SK-N-SH (cell line): ENCODE measurements around the gene PDGFRB. TPM values are rescaled to one million over a fixed set of nuclear protein-coding genes. Genes with fewer than 3 reads are reported as not detected.

Experiments used
- CTCF ChIA-PET: fragments of 300-600, 350-600 bp; formaldehyde crosslinking; extraction: SDS; loops from one replicate; lab custom pipeline; 2021; lab: Yijun Ruan, JAX
- POLR2A ChIA-PET: fragments of 350-600 bp; sonication (Branson Sonifier 250); formaldehyde crosslinking; extraction: SDS; loops from one replicate; lab custom pipeline; 2020; ENCODE audit warnings: antibody characterized with exemption, inconsistent platforms; lab: Yijun Ruan, JAX
- DNase-seq: peaks from one replicate; pipeline ENCODE4 v3.0.0; 2012
- H2AFZ ChIP-seq: fragments of 200-600 bp; sonication (generic); 2 replicates; pipeline ENCODE4 v1.8.1; 2016; ENCODE audit warnings: antibody characterized with exemption, mild to moderate bottlenecking, low read depth
- H3F3A ChIP-seq: fragments of 200-600 bp; sonication (generic); replicated peaks from 2 replicates; pipeline ENCODE3; 2016; ENCODE audit warnings: antibody characterized with exemption, mild to moderate bottlenecking; ENCODE audit not compliant: insufficient read depth
- H3K27ac ChIP-seq, 2 experiments: fragments of 200-500 bp in 1 of 2; fragments of 200-600 bp in 1 of 2; sonication (Bioruptor generic) in 1 of 2; sonication (generic), shearing (Covaris generic) in 1 of 2; 2 replicates each; pipeline versions ENCODE4 v1.5.1 to v1.6.1; 2014 to 2016; ENCODE audit warnings: low read depth in 2 of 2, inconsistent platforms in 1 of 2, low read length in 1 of 2, mild to moderate bottlenecking in 1 of 2, mixed read lengths in 1 of 2
- H3K27me3 ChIP-seq: fragments of 200-600 bp; sonication (generic), shearing (Covaris generic); 2 replicates; pipeline ENCODE4 v1.6.1; 2016; ENCODE audit warnings: mixed run types; ENCODE audit not compliant: insufficient read depth
- H3K36me3 ChIP-seq, 2 experiments: fragments of 200-500 bp in 1 of 2; fragments of 200-600 bp in 1 of 2; sonication (Bioruptor generic) in 1 of 2; sonication (generic) in 1 of 2; replicated peaks in 1 of 2; 2 replicates each; pipeline versions ENCODE3 to v1.5.1; 2014 to 2016; ENCODE audit warnings: low read length in 1 of 2, mild to moderate bottlenecking in 1 of 2; ENCODE audit not compliant: insufficient read depth in 2 of 2, control insufficient read depth in 1 of 2
- H3K4me1 ChIP-seq, 2 experiments: fragments of 200-500 bp in 1 of 2; fragments of 200-600 bp in 1 of 2; sonication (Bioruptor generic) in 1 of 2; sonication (generic), shearing (Covaris generic) in 1 of 2; 2 replicates each; pipeline versions ENCODE4 v1.5.1 to v1.6.1; 2014 to 2016; ENCODE audit warnings: low read depth in 1 of 2, low read length in 1 of 2, mixed run types in 1 of 2; ENCODE audit not compliant: insufficient read depth in 2 of 2, control insufficient read depth in 1 of 2
- H3K4me2 ChIP-seq: fragments of 200-600 bp; sonication (generic), shearing (Covaris generic); 2 replicates; pipeline ENCODE4 v1.6.1; 2017; ENCODE audit warnings: mixed run types
- H3K4me3 ChIP-seq, 2 experiments: fragments of 200-500 bp in 1 of 2; fragments of 200-600 bp in 1 of 2; sonication (Bioruptor generic) in 1 of 2; sonication (generic), shearing (Covaris generic) in 1 of 2; 2 replicates each; pipeline versions ENCODE4 v1.5.1 to v1.8.1; 2014 to 2016; ENCODE audit warnings: low read depth in 2 of 2, inconsistent platforms in 1 of 2, low read length in 1 of 2, mild to moderate bottlenecking in 1 of 2, mixed read lengths in 1 of 2, moderate library complexity in 1 of 2
- H3K79me2 ChIP-seq: fragments of 200-600 bp; sonication (generic); 2 replicates; pipeline ENCODE4 v1.8.1; 2017; ENCODE audit warnings: mild to moderate bottlenecking; ENCODE audit not compliant: insufficient read depth
- H3K9ac ChIP-seq: fragments of 200-600 bp; sonication (generic); 2 replicates; pipeline ENCODE4 v1.6.1; 2017; ENCODE audit warnings: mixed run types
- H3K9me2 ChIP-seq: fragments of 200-600 bp; sonication (generic); 2 replicates; pipeline ENCODE4 v1.6.1; 2017; ENCODE audit warnings: mixed run types
- H3K9me3 ChIP-seq: fragments of 200-600 bp; sonication (generic); 2 replicates; pipeline ENCODE4 v1.6.1; 2017; ENCODE audit warnings: mixed run types, mild to moderate bottlenecking, moderate library complexity
- H4K20me1 ChIP-seq: fragments of 200-600 bp; sonication (generic); 2 replicates; pipeline ENCODE4 v1.6.1; 2017; ENCODE audit warnings: mild to moderate bottlenecking, mixed run types; ENCODE audit not compliant: insufficient read depth
- EZH2phosphoT487 ChIP-seq: fragments of 200-600 bp; sonication (generic); IDR thresholded peaks from 2 replicates; pipeline ENCODE4 v1.6.1; 2017; ENCODE audit warnings: low read depth, mixed run types, mild to moderate bottlenecking, antibody characterized with exemption, moderate library complexity, borderline replicate concordance
- GATA2 ChIP-seq: sonication (generic); formaldehyde crosslinking; IDR thresholded peaks from 2 replicates; pipeline ENCODE4 v1.5.0; 2020; ENCODE audit warnings: mild to moderate bottlenecking, missing genetic modification reagents
- MEF2A ChIP-seq: IDR thresholded peaks from 2 replicates; pipeline ENCODE4 v1.4.0; 2012; ENCODE audit warnings: low read depth, borderline replicate concordance
- MXI1 ChIP-seq: IDR thresholded peaks from 2 replicates; pipeline ENCODE4 v1.6.1; 2012; ENCODE audit warnings: mild to moderate bottlenecking, low read depth, low read length, improper control_type of control experiment
- POLR2AphosphoS5 ChIP-seq: IDR thresholded peaks from 2 replicates; pipeline ENCODE4 v1.6.1; 2012; ENCODE audit warnings: low read depth, low read length
- RAD21 ChIP-seq: IDR thresholded peaks from 2 replicates; pipeline ENCODE4 v1.6.1; 2012; ENCODE audit warnings: mild to moderate bottlenecking, low read length
- RFX5 ChIP-seq: IDR thresholded peaks from 2 replicates; pipeline ENCODE4 v1.6.1; 2012; ENCODE audit warnings: mild to moderate bottlenecking, improper control_type of control experiment, low read length
- SIN3A ChIP-seq: IDR thresholded peaks from 2 replicates; pipeline ENCODE4 v1.6.1; 2012; ENCODE audit warnings: low read depth, mild to moderate bottlenecking, low read length, moderate library complexity, borderline replicate concordance
- SMC3 ChIP-seq: IDR thresholded peaks from 2 replicates; pipeline ENCODE4 v1.6.1; 2012; ENCODE audit warnings: low read depth, low read length, improper control_type of control experiment
- TAF1 ChIP-seq: IDR thresholded peaks from 2 replicates; pipeline ENCODE4 v1.6.1; 2012; ENCODE audit warnings: low read depth, mild to moderate bottlenecking, low read length, moderate library complexity, borderline replicate concordance
- TEAD4 ChIP-seq: IDR thresholded peaks from 2 replicates; pipeline ENCODE4 v1.4.0; 2012; ENCODE audit warnings: mild to moderate bottlenecking, borderline replicate concordance; ENCODE audit not compliant: insufficient read depth
- USF1 ChIP-seq: IDR thresholded peaks from 2 replicates; pipeline ENCODE4 v1.4.0; 2012; ENCODE audit warnings: low read depth, borderline replicate concordance
- WGBS: methylation state at CpG from one replicate; pipeline ENCODE4 v1.1.6; 2017; ENCODE audit warnings: low lambda C conversion rate; 5-methylcytosine and 5-hydroxymethylcytosine counted together
- polyA plus RNA-seq, 3 experiments: library from polyadenylated mRNA; depleted of rRNA; stranded (reverse); fragments of >200 nt; gene quantifications; 2 replicates each; pipeline ENCODE4 v1.2.3, GENCODE V29; 2012
- TF ChIP-seq, protein P1 (sequence below): fragments of 200-600 bp; sonication (generic); IDR thresholded peaks from 2 replicates; pipeline ENCODE4 v1.6.1; 2017; ENCODE audit warnings: antibody characterized with exemption, mild to moderate bottlenecking, moderate library complexity
- TF ChIP-seq, protein P2 (sequence below): IDR thresholded peaks from 2 replicates; pipeline ENCODE4; 2012

PDGFRB gene
- polyA plus RNA-seq, 1 of the 3 experiments (the other 2 are of a cell fraction), result 32.1 TPM

- Histone ChIP-seq H3K27me3 (no peaks in the 10 kb centered on the region), H3K4me1 (no peaks in the 10 kb centered on the region; a peak in 1 of 4 replicates), H3K4me2 (no peak overlapping the region), H4K20me1 (no peaks in the 10 kb centered on the region), H3K9me2 (no peaks in the 10 kb centered on the region), H3K9me3 (no peaks in the 10 kb centered on the region), H3K9ac (no peak overlapping the region), H3K79me2 (no peaks in the 10 kb centered on the region), H3K27ac (no peak overlapping the region), H3K36me3 (no peaks in the 10 kb centered on the region), H2AFZ (no peak overlapping the region), H3K4me3 (no peak overlapping the region), H3F3A (no peaks in the 10 kb centered on the region)
- POLR2A ChIA-PET, result no interaction called here
- DNase-seq, result no peak
- TF ChIP-seq POLR2AphosphoS5 (no peak), EZH2phosphoT487 (no peak), TAF1 (no peak), TEAD4 (no peak), MXI1 (no peak)
- WGBS, result 73% methylated on average over 7 of the region's 8 CpGs
- CTCF ChIA-PET, result interaction anchor here (0.6 to 10.7 kb wide), 9 partner anchors 7 to 266 kb away, joined by 3 to 90 read pairs (median 5); partner anchors contain the start of gene CDX1
Observed at GRCh38 chr5:150176745-150177477, 21.3 kb upstream of the PDGFRB start.

GRCh38 chr5:150175536-150175935 lies 19.9 kb upstream of the PDGFRB start:
- H3K27me3 ChIP-seq, result no peaks in the 10 kb centered on the region
- H3K9ac ChIP-seq, result no peak overlapping the region
- H2AFZ ChIP-seq, result no peak overlapping the region
- H3F3A ChIP-seq, result no peaks in the 10 kb centered on the region
- H3K4me2 ChIP-seq, result no peak overlapping the region
- no peaks in the 10 kb centered on the region for H3K9me3 ChIP-seq
- CTCF ChIA-PET, result interaction anchor here (0.6 to 10.7 kb wide), 26 partner anchors 9 to 793 kb away, joined by 3 to 90 read pairs (median 4); partner anchors contain the start of genes CDX1, PDGFRB and SLC6A7
- TF ChIP-seq, protein P1, sequence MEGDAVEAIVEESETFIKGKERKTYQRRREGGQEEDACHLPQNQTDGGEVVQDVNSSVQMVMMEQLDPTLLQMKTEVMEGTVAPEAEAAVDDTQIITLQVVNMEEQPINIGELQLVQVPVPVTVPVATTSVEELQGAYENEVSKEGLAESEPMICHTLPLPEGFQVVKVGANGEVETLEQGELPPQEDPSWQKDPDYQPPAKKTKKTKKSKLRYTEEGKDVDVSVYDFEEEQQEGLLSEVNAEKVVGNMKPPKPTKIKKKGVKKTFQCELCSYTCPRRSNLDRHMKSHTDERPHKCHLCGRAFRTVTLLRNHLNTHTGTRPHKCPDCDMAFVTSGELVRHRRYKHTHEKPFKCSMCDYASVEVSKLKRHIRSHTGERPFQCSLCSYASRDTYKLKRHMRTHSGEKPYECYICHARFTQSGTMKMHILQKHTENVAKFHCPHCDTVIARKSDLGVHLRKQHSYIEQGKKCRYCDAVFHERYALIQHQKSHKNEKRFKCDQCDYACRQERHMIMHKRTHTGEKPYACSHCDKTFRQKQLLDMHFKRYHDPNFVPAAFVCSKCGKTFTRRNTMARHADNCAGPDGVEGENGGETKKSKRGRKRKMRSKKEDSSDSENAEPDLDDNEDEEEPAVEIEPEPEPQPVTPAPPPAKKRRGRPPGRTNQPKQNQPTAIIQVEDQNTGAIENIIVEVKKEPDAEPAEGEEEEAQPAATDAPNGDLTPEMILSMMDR, result peak; percentile 60
- TF ChIP-seq RFX5 (no peak), USF1 (peak; percentile 64; the same call in 1 of the 2 replicates), RAD21 (peak; percentile 62), MEF2A (no peak), GATA2 (no peak), SMC3 (peak; percentile 65), POLR2AphosphoS5 (no peak), SIN3A (no peak)
- TF ChIP-seq, protein P2, sequence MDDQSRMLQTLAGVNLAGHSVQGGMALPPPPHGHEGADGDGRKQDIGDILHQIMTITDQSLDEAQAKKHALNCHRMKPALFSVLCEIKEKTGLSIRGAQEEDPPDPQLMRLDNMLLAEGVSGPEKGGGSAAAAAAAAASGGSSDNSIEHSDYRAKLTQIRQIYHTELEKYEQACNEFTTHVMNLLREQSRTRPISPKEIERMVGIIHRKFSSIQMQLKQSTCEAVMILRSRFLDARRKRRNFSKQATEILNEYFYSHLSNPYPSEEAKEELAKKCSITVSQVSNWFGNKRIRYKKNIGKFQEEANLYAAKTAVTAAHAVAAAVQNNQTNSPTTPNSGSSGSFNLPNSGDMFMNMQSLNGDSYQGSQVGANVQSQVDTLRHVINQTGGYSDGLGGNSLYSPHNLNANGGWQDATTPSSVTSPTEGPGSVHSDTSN, result no peak
- TF ChIP-seq, all 33 proteins: peak for 4
- Histone ChIP-seq H3K4me3 (no peak overlapping the region), H3K79me2 (no peaks in the 10 kb centered on the region), H3K4me1 (no peaks in the 10 kb centered on the region; a peak in 1 of 4 replicates), H3K36me3 (no peaks in the 10 kb centered on the region), H3K9me2 (no peaks in the 10 kb centered on the region), H4K20me1 (no peaks in the 10 kb centered on the region), H3K27ac (no peak overlapping the region)
- 83% methylated on average over 4 of the region's 5 CpGs for WGBS
- POLR2A ChIA-PET, result no interaction called here
- DNase-seq, result peak; percentile 83
